Kidney tubule cell (primary cell): ENCODE results near the gene LRMDA.

Experiments
- DNase-seq: peaks from one replicate; pipeline ENCODE4 v3.0.0-alpha.2; 2018; ENCODE audit warnings: low spot score

Gene LRMDA

DNA sequence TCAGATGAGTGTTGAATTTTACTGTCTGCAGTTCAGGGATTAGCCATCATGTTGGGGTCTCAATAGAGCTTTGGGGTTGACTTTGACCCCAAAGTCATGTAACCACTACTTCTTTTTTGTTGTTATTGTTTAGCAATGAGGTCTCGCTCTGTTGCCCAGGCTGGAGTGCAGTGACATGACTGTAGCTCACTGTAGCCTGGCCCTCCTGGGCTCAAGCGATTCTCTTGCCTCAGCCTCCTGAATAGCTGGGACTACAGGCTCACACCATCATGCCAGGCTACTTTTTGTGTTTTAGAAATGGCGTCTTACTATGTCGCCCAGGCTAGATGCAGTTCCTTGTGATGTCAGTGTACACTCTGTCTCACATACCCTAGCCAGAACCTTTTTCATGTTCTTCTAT lies 598.4 kb downstream of the LRMDA start:
- no peak for DNase-seq

DNA sequence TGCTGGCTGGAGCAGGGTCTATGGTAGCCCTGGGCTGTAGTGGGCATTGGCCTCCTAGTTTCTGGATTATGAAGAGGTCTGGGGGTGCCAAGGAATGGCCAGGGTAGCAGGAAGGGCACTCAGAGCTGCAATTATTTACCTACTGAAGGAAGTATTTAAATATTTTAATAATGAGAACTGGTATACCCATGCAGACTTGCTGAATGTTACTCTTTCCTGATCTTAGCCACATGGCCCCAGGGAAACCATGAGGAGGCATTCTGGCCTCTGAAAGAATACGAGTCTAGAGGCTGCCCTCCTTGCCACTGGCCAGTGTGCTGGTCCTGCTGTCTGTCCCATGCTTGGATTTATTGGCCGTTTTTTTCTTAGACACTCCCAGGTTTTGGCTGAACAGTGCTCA lies 599.7 kb downstream of the LRMDA start:
- DNase-seq: no peak

DNA sequence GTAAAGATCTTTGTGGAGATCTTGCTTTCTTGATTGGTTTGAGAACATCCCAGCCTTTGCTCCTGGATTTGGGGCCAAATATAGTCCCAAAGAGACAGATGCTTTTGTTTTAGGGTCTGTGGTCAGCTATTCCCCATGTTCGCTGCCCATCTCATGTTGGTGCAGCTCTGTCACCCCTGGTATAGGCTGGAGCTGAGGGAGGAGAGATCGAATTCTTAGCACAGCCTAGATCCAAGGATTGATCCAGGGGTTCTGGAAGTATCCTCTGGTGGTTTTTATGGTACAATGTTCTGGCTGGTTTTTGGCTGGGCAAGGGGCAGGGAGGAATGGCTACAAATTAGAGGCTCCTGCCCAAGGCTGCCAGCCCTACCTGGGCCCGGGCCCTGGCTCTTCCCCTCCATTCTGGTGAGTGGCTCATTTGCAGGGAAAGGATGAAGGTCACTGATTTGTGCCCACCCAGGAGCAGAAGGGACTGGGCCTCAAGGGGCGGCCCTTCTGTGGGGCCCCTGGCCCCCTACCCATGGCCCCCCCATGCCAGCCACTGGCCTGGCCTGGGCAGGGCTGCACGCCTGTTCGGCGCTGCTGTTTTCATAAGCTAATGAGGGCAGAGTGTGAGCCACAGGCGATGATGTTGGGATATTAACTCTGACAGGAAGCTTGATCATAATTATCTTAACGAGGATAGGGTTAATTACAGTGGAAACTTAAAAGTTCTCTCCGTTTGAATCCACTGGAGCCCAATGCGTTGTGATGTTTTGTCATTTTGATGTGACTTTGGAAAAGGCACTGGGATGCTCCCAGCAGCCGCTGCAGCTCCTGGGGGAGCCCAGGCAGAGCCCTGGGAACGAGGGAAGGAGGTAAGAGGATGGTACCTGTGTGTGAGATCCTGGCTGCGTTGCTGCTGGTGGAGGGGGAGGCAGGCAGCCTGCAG lies 600.6 kb downstream of the LRMDA start:
- DNase-seq: no peak

DNA sequence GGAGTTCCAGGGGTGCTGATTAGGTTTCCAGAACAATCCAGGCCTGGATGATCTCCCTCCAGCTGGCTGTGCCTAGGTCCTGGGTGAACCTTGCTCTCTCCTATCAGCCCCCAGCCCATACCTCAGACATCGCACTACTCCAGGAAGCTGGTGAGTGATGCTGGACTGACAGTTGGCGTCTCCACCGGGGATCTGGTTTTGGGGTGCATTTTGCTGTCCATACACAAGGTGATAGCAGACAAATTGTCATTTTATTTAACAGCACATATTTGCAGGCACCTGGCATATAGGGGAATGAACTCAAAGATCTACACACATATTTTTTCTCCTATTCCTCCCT lies 601.2 kb downstream of the LRMDA start:
- DNase-seq: no peak

DNA sequence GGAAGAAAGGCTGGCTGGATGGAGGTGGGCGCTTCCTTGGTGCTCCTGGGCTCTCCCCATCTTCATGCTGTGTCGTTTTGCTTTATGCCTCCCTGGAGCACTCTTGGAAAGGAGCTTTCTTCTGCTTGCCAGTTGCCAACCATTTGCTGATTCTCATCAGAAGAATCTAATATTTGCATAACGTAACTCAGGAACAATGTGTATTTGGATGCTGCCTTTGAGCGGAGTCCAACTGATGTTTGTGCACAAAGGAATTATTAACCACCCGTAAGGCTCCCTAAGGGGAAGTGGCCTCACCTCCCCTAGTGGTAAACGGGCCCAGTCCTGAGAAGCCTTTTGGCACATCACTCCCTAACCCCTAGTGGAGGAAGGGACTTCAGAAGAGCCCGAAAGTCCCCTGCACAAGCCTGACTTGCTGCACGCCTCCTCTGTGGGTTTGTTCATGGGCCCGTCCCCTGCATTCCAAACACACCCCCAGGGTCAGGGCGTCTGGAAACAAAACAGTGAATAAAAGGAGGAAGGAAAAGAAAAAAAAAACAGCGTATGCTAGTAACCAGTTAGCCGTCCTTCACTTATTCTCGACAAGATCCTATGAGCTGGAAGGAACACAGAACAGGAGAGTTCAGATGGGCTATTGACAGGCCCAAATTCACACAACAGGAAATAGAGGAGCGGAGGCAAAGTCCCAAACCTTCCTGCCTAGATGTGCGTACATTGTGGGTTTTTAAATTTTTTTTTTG lies 602.2 kb downstream of the LRMDA start:
- DNase-seq: peak; percentile 85

DNA sequence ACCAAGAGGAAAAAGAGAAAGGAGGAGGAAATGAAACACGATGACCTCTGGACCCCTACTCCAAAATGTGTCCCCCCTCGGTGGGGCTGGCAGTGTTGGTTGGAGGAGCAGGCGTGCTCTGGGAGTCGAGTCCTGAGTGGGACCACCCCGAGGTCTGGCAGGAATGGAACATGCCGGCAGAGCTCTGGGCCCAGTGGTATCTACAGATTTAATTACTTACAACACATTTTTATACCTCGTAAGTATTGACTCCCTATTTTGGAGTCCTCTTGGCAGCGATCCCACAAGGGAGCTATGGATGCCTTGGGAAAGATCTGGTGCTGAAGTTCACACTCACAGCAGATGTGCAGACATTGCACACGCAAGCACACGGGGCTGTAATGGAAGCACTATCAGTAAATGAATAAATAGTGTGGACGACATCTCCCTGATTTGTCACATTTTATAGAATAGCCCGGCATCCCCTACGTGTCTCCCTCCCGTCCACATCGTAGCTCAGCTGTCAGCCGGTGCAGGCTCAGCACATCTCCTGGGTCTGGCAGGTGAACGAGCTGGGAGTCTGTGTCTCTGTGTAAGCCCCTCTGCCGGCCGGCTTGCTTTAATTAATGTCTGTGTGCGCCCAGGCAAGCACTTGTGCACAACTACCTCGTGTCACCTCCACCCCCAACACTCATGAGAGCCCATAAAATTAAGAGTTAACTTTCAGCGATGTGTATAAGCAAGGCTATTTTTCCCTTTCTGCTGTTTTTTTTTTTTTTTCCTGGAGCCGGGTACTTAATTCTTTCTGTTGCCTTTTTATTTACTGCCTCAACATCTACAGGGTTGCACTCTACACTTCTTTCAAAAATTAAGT lies 603.2 kb downstream of the LRMDA start:
- no peak for DNase-seq

DNA sequence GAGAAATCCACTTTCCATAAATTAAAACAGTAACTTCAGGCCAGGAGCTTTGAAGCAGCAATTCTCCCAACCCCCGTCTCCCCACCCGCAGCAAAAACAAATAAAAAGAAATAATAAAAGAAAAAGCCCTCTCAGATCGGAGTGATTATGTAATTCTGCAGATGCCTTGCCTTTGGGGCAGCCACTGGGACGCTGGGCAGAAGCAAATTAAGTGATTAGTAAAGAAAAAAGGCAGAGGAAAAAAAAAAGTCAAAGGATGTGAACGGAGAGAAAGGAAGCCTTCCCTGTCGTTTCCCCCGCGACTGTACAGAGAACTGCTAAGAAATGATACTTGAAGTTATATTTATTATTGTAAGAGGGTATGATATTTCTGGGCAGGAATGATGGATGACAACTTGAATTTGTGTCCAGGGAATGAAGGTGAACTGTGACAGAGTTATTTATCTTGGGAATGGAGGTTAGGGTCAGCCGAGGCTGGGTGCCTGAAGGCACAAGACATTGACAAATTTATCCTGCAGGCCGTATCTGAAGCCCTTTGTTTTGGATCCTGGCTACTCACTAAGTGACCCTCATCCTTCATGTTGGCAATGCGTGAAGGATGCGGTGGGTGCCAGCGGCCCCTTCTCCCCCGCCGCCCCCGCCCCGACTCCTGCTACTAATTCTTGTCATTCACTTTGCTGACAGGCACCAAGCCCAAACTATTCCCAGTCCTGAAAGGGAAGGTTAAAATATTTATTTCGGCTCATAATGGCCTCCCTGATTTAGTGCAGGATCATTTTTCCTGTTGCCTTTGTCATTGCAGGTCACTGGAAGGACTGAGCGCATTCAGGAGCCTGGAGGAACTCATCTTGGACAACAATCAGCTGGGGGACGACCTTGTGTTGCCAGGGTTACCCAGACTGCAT lies 604.0 kb downstream of the LRMDA start:
- peak; percentile 9 for DNase-seq

DNA sequence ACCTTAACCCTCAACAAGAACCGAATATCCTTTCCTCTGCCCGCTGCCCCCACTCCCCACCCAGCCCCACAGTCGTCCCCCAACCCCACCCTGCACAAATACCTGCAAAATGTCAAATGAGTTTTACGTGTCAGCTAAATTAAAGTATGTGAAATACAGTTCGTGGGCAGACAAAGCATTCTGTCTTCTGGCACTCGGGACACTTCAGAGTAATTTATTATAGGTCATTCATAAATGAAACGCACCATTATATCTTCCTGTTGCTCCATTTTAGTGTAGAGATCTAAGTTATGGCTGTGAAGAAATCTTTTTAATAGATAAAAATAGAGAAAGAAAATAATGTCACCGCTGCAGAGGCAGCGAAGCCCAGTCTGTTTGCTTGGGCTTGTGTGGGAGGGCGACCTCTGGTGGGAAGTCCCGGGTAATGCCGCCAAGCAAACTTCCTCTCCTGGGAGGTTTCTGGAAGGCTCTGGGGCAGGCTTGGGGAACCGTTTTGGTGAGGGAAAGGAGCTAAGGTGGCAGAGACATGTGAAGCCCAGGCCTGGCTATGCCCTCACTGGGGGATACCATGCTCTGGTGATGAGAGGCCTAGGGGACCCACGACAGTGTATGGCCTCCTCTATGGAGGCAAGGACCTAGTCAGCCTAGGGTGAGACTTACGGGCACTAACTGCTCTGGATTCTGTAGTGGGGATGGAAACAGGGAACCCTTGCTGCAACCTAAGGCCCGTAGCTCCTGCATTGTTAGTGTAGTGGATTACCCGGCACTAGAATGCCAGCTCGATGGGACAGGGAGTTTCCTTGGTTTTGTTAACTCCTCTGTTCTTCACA lies 604.9 kb downstream of the LRMDA start:
- peak; percentile 69 for DNase-seq

DNA sequence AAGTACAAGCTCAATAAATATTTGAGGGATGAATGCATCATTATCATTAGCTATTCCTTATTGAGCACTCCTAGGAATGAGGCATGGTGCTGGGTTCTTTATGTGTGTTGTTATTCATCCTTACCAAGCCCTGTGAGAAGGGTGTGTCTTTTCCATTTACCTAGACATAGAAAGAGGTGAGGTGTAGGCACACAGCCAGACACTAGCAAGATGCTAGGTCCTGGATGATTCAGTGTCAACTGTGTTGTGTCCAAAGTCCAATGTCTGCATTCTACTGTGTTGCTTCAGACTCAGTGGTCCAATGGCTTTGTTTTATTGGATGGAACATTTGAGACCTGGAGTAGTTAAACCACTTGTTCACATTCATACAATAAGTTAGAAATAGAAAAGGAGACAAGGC lies 605.5 kb downstream of the LRMDA start:
- peak; percentile 49 for DNase-seq

DNA sequence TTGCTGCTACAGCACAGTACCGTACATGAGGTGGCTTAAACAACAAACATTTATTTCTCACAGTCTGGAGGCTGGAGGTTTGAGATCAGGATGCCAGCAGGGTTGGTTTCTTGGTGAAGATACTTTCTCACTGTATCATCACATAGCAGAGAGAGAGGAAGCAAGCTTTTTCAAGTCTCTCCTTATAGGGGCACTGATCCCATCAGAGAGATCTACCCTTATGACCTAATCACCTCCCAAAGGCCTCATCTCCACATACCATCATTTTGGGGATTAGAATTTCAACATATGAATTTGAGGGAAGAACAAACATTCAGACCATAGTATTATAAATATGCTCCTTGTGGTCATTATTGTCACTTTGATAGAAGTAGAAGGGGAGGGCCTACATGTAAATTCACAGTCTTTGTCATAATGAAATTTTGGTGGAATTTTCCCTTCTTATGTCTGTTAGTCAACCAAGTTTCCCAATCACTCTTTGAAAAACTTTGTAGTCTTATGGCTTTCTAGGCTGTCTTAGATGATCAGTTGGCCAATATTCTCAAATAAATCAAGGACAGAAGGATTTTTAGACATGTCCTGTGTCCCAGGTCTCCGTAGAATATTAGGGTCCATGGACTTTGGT lies 606.2 kb downstream of the LRMDA start:
- peak; percentile 9 for DNase-seq

DNA sequence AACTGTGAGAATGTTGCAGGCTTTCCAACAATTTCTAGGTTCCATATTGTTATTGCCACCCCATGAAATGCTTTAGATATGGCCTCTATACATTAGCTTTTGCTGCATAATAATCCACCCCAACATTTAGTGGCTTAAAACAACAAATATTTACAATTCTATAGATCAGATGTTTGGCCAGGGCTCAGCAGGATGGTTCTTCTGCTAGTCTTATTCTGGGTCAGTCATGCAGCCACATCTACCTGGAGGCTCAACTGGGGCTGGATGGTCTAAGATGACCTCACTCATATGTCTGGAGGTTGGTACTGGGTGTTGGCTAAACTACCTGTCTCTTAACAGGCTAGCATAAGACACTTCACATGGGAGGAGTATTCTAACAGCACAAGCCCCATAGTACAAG lies 607.3 kb downstream of the LRMDA start:
- DNase-seq: no peak

DNA sequence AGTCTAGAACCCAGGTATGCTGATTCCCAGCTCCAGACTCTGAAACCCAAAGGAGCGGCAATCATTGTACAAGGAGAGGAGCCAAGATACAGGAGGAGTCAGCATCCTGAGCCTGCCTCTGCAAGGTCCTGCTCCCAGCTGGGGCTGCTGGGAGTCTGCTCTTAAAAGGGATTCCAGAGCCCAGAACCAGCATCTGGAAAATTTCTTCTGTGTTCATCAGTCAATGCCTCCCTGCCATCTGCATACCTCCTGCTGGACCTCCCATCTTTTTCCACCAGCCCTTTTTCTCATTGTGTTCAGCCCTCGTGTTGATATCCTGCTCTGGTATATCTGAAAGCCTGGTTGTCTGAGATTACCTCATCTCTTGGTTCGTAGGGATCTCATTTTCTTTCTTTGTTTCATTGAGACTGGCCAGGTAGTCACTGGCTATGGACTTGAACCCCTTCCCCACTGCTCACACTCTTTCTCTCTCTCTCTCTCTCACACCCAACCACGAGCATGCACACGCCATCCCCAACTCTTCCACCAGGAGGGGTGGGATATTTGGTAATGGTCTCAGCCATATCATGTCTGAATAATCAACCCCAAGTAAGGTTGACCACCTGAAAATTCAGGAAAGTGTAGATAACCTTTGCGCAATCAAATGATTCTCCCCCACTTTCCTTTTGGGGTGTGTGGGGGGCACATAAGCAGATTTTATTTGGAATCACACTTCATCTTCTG lies 608.8 kb downstream of the LRMDA start:
- no peak for DNase-seq

DNA sequence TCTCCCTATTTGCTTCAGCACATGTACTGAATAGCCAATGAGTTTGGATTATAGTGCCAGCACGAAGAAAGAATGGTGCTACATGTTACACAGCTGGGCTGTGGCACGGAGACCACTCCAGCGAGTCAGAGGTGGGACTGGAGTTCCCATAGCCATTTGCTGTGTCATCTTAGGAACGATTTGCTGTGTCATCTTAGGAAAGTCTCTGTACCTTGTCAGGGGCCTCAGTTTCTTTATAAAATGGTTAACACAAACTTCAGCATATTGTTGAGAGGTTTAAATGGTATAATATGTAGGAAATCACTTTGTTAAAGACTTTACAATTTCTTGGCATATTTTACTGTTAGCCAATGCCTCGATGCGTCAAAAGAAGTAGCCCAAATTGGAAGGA lies 609.4 kb downstream of the LRMDA start:
- DNase-seq: no peak

DNA sequence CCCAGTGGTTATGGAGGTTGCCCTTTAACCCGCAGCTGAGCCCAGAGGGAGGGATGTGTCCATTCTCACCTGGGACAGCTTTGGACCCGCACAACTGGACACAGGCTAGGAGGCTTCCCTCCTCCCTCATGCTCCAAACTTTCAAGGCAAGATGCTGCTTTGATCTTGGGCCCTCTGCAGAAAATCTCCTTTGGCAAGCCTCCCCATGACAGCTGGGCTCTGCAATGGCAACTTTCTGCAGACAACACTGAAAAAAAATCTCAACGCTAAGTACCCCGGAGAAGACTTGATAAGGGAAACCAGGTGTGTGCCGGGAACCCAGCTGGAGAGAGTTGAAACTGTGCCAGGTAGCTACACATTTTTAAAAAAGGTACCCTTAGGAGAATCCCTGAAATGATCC lies 610.1 kb downstream of the LRMDA start:
- DNase-seq: no peak

DNA sequence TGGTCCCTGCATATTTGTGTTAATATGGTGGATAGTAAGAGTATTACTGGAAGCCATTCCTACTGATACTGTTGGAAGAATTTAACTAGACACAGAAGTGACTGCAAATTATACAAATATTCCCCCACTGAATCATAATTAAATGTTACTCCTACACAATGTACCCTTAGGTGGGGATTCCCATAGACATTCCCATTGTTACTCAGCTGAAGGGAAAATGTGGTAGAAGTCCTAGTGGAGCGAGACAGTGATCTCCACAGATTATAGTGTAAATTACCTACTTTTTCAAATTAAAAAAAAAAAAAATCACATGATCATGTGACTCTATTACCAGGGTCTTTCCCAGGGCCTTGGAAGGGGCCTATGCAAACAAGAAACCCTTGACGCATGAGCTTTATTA lies 611.8 kb downstream of the LRMDA start:
- DNase-seq: peak; percentile 16

DNA sequence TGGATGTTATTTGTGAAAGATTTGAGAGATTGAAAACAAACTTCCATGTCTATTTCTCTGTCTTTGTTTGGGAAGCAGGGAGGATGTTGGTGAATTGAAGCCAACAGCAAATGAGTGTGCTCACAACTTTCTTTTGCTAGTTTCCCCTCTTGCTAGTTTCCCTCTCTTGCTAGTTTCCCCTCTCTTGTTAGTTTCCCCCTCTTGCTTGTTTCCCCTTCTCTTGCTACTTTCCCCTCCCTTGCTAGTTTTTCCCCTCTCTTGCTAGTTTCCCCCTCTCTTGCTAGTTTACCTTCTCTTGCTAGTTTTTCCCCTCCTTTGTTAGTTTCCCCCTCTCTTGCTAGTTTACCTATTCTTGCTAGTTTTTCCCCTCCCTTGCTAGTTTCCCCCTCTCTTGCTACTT lies 613.3 kb downstream of the LRMDA start:
- no peak for DNase-seq

DNA sequence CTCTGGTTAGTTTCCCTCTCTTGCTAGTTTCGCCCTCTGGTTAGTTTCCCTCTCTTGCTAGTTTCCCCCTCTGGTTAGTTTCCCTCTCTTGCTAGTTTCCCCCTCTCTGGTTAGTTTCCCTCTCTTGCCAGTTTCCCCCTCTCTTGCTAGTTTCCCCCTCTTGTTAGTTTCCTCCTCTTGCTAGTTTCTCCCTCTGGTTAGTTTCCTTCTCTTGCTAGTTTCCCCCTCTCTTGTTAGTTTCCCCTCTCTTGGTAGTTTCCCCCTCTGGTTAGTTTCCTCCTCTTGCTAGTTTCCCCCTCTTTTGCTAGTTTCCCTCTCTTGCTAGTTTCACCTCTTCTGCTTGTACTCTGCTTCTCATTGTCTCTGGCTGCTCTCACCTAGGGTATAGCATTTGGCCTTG lies 613.8 kb downstream of the LRMDA start:
- DNase-seq: no peak

DNA sequence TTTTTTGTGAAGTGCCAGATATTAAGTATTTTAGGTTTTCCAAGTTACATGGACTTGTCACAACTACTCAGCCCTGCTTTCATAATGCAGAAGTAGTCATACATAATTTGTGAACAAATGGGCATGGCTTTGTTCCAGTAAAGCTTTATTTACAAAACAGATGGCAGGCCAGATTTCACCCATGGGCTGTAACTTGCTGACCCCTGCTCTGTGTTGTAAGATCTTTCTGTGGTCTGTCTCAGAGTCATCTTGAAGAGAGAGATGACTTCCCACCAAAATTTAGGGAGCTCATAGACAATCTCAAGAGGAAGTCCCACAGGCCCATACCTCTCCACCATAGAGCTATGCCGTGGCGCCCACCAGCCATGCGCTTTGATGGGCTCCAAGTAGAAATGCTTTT lies 616.1 kb downstream of the LRMDA start:
- no peak for DNase-seq

DNA sequence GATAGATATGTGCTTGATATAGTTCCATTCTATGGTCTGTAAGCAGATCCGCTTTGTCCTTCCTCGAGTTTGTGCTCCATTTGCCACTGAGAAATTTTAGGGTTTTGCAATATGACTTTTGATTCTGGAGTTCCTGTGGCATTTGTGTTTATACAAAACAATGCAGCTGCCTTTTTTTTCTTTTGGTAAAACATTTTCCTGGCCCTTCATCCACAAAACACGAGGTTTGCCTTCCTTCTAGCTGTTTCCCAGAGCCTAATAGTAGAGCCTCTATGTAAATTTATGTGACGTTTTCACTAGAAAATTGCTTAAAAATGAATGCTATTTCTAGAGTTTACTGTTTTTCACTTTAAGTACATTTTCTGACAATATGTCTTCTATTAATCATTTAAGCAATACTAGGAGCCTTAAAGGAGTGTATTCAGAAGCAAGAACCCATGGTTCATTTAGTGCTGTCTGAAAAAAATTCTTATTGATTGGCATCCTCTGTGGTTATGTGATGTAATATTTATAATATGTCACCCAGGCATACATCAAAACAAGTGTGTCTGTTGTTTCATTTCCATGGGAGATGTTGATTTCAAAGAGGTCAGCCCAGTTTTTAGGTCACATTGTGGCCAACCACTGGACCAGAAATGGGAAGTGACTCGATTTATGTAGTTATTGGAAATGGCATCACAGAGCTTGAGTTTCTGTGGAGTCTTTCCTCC lies 618.3 kb downstream of the LRMDA start:
- peak; percentile 86 for DNase-seq
